HCT116 (cell line): Measurements from ENCODE around the gene NLGN4Y. TPM values are rescaled to one million over a fixed set of nuclear protein-coding genes. Genes with fewer than 3 reads are reported as not detected.

Source experiments
- ATAC-seq: fragments of 200-7000 bp; cut with Tn5 transposase; 2 replicates; pipeline ENCODE4 v1.9.1; 2020; ENCODE audit warnings: mild to moderate bottlenecking, moderate library complexity
- BruUV-seq: library from RNA; stranded (reverse); fragments of 400-500 nt; replicated peaks from 2 replicates; lab custom pipeline; 2021; lab: Mats Ljungman, UMichigan
- CTCF ChIA-PET: fragments of 300-600 bp; sonication (Branson Sonifier 250); formaldehyde crosslinking; loops from one replicate; lab custom pipeline; 2021; ENCODE audit warnings: antibody characterized with exemption; lab: Charles Lee
- POLR2A ChIA-PET: fragments of 300-600, 350-600 bp; sonication (Branson Sonifier 250); formaldehyde crosslinking; loops from one replicate; lab custom pipeline; 2021; ENCODE audit warnings: antibody characterized with exemption; lab: Charles Lee
- RAD21 ChIA-PET, 2 experiments: fragments of 300-600 bp; sonication (Branson Sonifier 250); formaldehyde crosslinking; loops; one replicate each; lab custom pipeline; 2023; ENCODE audit warnings: low total read pairs in 2 of 2; ENCODE audit not compliant: uncharacterized antibody in 2 of 2, unreplicated experiment in 2 of 2, low non-redundant PET in 1 of 2; lab: Charles Lee
- DNase-seq: peaks from one replicate; pipeline ENCODE4 v3.0.0-alpha.2; 2010; ENCODE audit warnings: low read depth, low spot score
- H2AFZ ChIP-seq: fragments of 200-600 bp; shearing (Covaris generic), sonication (generic); 2 replicates; pipeline ENCODE4 v1.6.1; 2017; ENCODE audit warnings: low read depth, mixed run types, mixed read lengths, antibody characterized with exemption, low read length; ENCODE audit not compliant: poor library complexity, severe bottlenecking
- H3K27ac ChIP-seq: 2 replicates; pipeline ENCODE4 v1.5.1; 2012; ENCODE audit warnings: low read depth, low read length
- H3K27me3 ChIP-seq: fragments of 200-600 bp; sonication (generic); 2 replicates; pipeline ENCODE4 v1.6.1; 2016; ENCODE audit warnings: mixed run types, low read length, mixed read lengths; ENCODE audit not compliant: insufficient read depth
- H3K36me3 ChIP-seq, 2 experiments: fragments of 200-500 bp in 1 of 2; fragments of 200-600 bp in 1 of 2; sonication (Bioruptor generic) in 1 of 2; sonication (generic) in 1 of 2; 2 replicates each; pipeline versions ENCODE4 v1.5.1 to v1.6.1; 2014 to 2016; ENCODE audit warnings: low read length in 2 of 2, inconsistent platforms in 1 of 2, mixed read lengths in 1 of 2, mixed run types in 1 of 2; ENCODE audit not compliant: insufficient read depth in 2 of 2, control insufficient read depth in 1 of 2
- H3K4me1 ChIP-seq, 2 experiments: fragments of 200-600 bp in 1 of 2; sonication (generic) in 1 of 2; 2 replicates each; pipeline versions ENCODE4 v1.5.1 to v1.6.1; 2012 to 2017; ENCODE audit warnings: low read length in 2 of 2, inconsistent platforms in 1 of 2, mild to moderate bottlenecking in 1 of 2, mixed read lengths in 1 of 2, mixed run types in 1 of 2, moderate library complexity in 1 of 2; ENCODE audit not compliant: insufficient read depth in 2 of 2, control insufficient read depth in 1 of 2
- H3K4me2 ChIP-seq: fragments of 200-600 bp; sonication (generic); 2 replicates; pipeline ENCODE4 v1.6.1; 2017; ENCODE audit warnings: mixed run types, low read length, mixed read lengths
- H3K4me3 ChIP-seq, 2 experiments: fragments of 200-600 bp in 1 of 2; sonication (generic) in 1 of 2; replicated peaks in 1 of 2; 2 replicates each; pipeline ENCODE4 v1.5.1; 2011 to 2016; ENCODE audit warnings: low read length in 2 of 2, control low read depth in 1 of 2, low read depth in 1 of 2, mild to moderate bottlenecking in 1 of 2, mixed read lengths in 1 of 2, mixed run types in 1 of 2
- H3K79me2 ChIP-seq: fragments of 200-600 bp; sonication (generic); 2 replicates; pipeline ENCODE4 v1.6.1; 2017; ENCODE audit warnings: mild to moderate bottlenecking, mixed run types, low read length, moderate library complexity, mixed read lengths; ENCODE audit not compliant: insufficient read depth
- H3K9ac ChIP-seq: fragments of 200-600 bp; sonication (generic); 2 replicates; pipeline ENCODE4 v1.6.1; 2016; ENCODE audit warnings: low read length, mixed read lengths
- H3K9me2 ChIP-seq: fragments of 200-600 bp; sonication (generic), shearing (Covaris generic); 2 replicates; pipeline ENCODE4 v1.6.1; 2017; ENCODE audit warnings: mixed run types, mild to moderate bottlenecking, moderate library complexity; ENCODE audit not compliant: insufficient read depth
- H3K9me3 ChIP-seq, 2 experiments: fragments of 200-500 bp in 1 of 2; fragments of 200-600 bp in 1 of 2; sonication (Bioruptor generic) in 1 of 2; sonication (generic) in 1 of 2; 2 replicates each; pipeline ENCODE4 v1.6.1; 2014 to 2017; ENCODE audit warnings: low read length in 2 of 2, mixed read lengths in 2 of 2, inconsistent platforms in 1 of 2, low read depth in 1 of 2, mild to moderate bottlenecking in 1 of 2, mixed run types in 1 of 2, moderate library complexity in 1 of 2; ENCODE audit not compliant: control insufficient read depth in 1 of 2, insufficient read depth in 1 of 2
- H4K20me1 ChIP-seq: fragments of 200-600 bp; sonication (generic), shearing (Covaris generic); 2 replicates; pipeline ENCODE4 v1.6.1; 2017; ENCODE audit warnings: mixed run types, mild to moderate bottlenecking, moderate library complexity; ENCODE audit not compliant: insufficient read depth
- ATF3 ChIP-seq: IDR thresholded peaks from 2 replicates; pipeline ENCODE4 v1.6.1; 2012
- CBX3 ChIP-seq: IDR thresholded peaks from 2 replicates; pipeline ENCODE4 v1.6.1; 2012; ENCODE audit warnings: low read depth
- EZH2phosphoT487 ChIP-seq: fragments of 200-600 bp; IDR thresholded peaks from 2 replicates; pipeline ENCODE4 v1.6.1; 2018; ENCODE audit warnings: antibody characterized with exemption, borderline replicate concordance
- FOSL1 ChIP-seq: IDR thresholded peaks from 2 replicates; pipeline ENCODE4 v1.6.1; 2012; ENCODE audit warnings: low read depth
- POLR2AphosphoS5 ChIP-seq: IDR thresholded peaks from 2 replicates; pipeline ENCODE4 v1.6.1; 2011; ENCODE audit warnings: mild to moderate bottlenecking, low read depth, low read length, moderate library complexity
- SIN3A ChIP-seq: IDR thresholded peaks from 2 replicates; pipeline ENCODE4 v1.6.1; 2012; ENCODE audit warnings: low read depth
- SP1 ChIP-seq: IDR thresholded peaks from 2 replicates; pipeline ENCODE4 v1.6.1; 2012; ENCODE audit warnings: low read depth
- TCF7L2 ChIP-seq: IDR thresholded peaks from 2 replicates; pipeline ENCODE4 v1.7.0; 2011; ENCODE audit warnings: borderline replicate concordance, inconsistent platforms; ENCODE audit not compliant: insufficient read depth, insufficient read length; ENCODE audit errors: extremely low read depth
- YY1 ChIP-seq: IDR thresholded peaks from 2 replicates; pipeline ENCODE4 v1.6.1; 2011; ENCODE audit warnings: low read length, low read depth, moderate library complexity, mild to moderate bottlenecking; ENCODE audit not compliant: insufficient replicate concordance; ENCODE audit errors: extremely low read depth
- ZFX ChIP-seq: fragments of 450-650 bp; IDR thresholded peaks from 2 replicates; pipeline ENCODE4 v1.6.1; 2017
- intact Hi-C: fragments of 100-400 bp; cut with micrococcal nuclease; formaldehyde crosslinking; loops from 2 replicates; pipeline ENCODE4 v1.10.0; 2022
- total RNA-seq: library from RNA; stranded (reverse); gene quantifications from one replicate; pipeline ENCODE4 v1.2.1, GENCODE V29; 2021; ENCODE audit not compliant: unreplicated experiment
- TF ChIP-seq, protein P1 (sequence below): IDR thresholded peaks from 2 replicates; pipeline ENCODE4 v1.6.1; 2012; ENCODE audit warnings: low read depth
- TF ChIP-seq, protein P2 (sequence below): IDR thresholded peaks from 2 replicates; pipeline ENCODE4 v1.6.1; 2011; ENCODE audit warnings: mild to moderate bottlenecking, low read length, moderate library complexity; ENCODE audit not compliant: insufficient replicate concordance; ENCODE audit errors: extremely low read depth

Gene NLGN4Y
- total RNA-seq, 1 experiment from 2014 or later, result 0.22 TPM

GRCh38 chrY:14543506-14543905 lies 19.2 kb downstream of the NLGN4Y start:
- ATAC-seq (no peak), DNase-seq (no peak)
- ChIA-PET CTCF (no interaction called here), RAD21 (no interaction called here), POLR2A (no interaction called here)
- no peak overlapping the region for H3K9ac ChIP-seq
- H3K9me3 ChIP-seq, result no peaks in the 10 kb centered on the region
- H3K79me2 ChIP-seq, result no peaks in the 10 kb centered on the region
- TF ChIP-seq SIN3A (no peak), YY1 (no peak), ZFX (no peak), POLR2AphosphoS5 (no peak), TCF7L2 (no peak), FOSL1 (no peak), SP1 (no peak), ATF3 (no peak), EZH2phosphoT487 (no peak), CBX3 (no peak)
- TF ChIP-seq, protein P1, sequence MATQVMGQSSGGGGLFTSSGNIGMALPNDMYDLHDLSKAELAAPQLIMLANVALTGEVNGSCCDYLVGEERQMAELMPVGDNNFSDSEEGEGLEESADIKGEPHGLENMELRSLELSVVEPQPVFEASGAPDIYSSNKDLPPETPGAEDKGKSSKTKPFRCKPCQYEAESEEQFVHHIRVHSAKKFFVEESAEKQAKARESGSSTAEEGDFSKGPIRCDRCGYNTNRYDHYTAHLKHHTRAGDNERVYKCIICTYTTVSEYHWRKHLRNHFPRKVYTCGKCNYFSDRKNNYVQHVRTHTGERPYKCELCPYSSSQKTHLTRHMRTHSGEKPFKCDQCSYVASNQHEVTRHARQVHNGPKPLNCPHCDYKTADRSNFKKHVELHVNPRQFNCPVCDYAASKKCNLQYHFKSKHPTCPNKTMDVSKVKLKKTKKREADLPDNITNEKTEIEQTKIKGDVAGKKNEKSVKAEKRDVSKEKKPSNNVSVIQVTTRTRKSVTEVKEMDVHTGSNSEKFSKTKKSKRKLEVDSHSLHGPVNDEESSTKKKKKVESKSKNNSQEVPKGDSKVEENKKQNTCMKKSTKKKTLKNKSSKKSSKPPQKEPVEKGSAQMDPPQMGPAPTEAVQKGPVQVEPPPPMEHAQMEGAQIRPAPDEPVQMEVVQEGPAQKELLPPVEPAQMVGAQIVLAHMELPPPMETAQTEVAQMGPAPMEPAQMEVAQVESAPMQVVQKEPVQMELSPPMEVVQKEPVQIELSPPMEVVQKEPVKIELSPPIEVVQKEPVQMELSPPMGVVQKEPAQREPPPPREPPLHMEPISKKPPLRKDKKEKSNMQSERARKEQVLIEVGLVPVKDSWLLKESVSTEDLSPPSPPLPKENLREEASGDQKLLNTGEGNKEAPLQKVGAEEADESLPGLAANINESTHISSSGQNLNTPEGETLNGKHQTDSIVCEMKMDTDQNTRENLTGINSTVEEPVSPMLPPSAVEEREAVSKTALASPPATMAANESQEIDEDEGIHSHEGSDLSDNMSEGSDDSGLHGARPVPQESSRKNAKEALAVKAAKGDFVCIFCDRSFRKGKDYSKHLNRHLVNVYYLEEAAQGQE, result no peak
- TF ChIP-seq, protein P2, sequence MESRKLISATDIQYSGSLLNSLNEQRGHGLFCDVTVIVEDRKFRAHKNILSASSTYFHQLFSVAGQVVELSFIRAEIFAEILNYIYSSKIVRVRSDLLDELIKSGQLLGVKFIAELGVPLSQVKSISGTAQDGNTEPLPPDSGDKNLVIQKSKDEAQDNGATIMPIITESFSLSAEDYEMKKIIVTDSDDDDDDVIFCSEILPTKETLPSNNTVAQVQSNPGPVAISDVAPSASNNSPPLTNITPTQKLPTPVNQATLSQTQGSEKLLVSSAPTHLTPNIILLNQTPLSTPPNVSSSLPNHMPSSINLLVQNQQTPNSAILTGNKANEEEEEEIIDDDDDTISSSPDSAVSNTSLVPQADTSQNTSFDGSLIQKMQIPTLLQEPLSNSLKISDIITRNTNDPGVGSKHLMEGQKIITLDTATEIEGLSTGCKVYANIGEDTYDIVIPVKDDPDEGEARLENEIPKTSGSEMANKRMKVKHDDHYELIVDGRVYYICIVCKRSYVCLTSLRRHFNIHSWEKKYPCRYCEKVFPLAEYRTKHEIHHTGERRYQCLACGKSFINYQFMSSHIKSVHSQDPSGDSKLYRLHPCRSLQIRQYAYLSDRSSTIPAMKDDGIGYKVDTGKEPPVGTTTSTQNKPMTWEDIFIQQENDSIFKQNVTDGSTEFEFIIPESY, result no peak
- H3K36me3 ChIP-seq, result no peaks in the 10 kb centered on the region
- no peak overlapping the region for H3K4me3 ChIP-seq
- no peak overlapping the region for H2AFZ ChIP-seq
- no peak overlapping the region for H3K4me2 ChIP-seq
- intact Hi-C loops, result no loop called here
- H3K27ac ChIP-seq, result no peak overlapping the region
- no peaks in the 10 kb centered on the region for H4K20me1 ChIP-seq
- no peaks in the 10 kb centered on the region for H3K9me2 ChIP-seq
- no peaks in the 10 kb centered on the region for H3K27me3 ChIP-seq
- BruUV-seq, result no TSS peak
- no peaks in the 10 kb centered on the region for H3K4me1 ChIP-seq
